DLD1 (cell line): ENCODE data around the gene TCEA2.

ENCODE experiments used
- in situ Hi-C: cut with HindIII; loops from 2 replicates; pipeline ENCODE4 v1.10.0; 2017; ENCODE audit warnings: low sequenced_read_pairs

Gene TCEA2

DNA sequence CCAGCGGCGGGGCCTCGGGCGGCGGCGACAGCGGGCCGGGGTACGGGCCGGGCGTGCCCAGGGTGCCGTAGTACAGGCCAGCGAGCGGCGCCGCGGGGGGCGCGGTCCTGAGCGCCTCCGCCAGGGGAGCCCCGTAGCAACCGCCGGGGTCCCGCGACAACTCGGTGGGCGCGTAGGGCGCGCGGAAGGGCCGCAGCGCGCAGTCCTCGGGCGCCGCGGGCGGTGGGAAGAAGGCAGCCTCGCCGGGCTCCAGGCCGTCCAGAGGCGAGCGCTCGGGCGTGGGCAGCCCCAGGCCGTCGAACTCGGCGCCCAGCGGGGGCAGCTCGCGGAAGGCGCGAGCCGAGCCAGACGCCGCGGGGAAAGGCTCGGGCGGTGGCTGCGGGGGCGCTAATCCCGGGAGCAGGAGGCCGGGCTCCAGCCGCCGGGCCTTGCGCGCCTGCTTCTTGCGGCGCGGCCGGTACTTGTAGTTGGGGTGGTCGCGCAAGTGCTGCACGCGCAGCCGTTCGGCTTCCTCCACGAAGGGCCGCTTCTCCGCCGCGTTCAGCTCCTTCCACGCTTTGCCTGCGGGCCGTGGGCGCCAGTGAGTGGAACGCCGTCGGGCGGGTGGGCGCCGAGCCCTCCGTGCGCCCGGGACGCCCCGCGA lies 14.5 kb upstream of the TCEA2 start:
- in situ Hi-C loops, result no loop called here

DNA sequence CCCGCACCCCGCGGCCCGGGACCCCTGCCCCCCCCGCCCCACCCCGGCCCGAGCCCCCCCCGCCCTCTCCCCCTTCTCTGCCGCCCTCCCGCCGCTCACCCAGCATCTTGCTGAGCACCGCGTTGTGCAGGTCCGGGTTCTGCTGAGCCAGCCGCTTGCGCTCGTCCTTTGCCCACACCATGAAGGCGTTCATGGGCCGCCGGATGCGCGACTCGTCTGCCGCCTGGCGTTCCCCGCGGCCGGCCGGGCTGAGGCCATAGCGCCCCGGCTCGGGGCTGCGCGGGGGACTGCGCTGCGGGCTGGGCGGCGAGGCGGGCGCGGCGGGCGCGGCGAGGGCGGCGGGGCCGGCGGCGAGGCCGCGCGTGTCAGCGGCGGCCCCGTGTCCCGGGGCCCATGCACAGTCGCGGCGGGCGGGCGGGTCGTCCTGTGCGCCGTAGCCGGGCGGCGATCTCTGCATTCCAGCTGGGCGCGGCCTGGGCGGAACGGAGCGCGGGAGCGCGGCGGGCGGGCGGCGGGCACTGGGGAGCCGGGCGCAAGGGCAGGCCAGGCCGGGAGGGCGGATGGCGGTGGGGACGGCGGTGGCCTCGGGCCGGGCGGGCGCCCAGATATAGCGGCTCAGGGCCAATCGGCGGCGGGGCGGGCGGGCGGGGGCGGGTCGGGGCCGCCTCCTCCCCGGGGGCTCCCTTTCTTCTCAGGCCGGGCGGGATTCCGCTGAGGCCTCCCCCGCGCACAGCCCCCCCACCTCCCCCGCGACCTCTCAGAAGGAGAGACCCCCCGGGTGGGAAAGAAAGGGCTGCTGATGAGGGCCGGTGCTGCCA lies 13.7 kb upstream of the TCEA2 start, which contains the start of gene SOX18:
Gene SOX18 (minus strand): TSS at position 580 of the 818 bp plus-strand sequence. CDS start 123 bp downstream, at position 457.
- in situ Hi-C loops, result no loop called here

DNA sequence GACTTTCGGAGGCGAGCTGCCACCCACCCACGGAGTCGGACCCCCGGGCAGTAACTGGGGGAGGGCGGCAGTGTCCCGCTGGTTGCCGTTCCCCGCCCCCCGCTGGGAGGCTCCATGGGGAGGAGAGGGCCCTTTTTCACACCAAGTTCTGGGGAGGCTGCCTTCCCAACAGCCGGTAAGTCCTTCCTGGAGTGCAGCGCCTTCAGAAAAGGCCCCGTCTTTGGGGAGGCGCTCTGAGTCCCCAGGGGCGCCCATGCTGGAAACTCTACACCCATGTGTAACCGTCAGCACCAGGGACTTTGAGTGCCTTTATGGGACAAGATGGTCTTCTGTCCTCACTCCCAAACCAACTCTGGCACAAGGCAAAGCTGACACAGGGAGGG lies 13.1 kb upstream of the TCEA2 start:
- in situ Hi-C loops, result no loop called here

DNA sequence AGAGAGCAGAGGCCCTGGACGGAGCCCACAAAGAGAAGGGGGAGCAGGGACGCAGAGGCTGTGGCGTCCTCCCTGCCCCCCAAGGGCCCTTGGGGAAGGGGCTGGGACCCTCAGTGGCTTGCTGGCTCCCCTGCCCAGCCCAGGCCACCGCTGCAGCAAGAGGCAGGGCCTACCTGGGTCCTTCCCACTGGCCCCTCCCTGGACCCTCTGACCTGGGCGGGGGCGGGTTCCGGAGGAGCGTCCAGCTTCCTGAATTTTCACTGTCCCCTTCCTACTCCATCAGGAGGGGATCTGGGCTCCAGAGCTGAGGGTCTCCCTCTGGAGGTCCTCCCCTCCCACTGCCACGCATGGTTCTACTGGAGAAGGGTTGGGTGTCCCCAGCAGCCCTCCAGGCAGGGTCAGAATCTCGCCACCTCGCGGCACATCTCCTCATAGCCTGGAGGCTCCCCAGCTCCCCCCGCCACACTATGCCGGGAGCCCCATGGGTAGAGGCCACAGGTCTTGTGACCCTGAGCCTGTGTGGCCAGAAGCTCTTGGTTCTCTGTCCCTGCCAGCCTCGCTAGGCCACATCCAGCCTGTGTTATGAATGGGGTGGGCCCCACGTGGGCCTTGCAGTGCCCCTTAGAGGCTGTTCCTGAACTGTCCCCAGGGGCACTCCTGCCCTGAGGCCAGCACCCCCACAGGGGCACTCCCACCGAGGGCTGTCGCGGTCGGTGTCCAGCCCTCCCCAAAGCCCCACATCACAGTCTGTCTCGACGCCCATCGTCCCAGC lies 12.6 kb upstream of the TCEA2 start:
- in situ Hi-C loops, result no loop called here

DNA sequence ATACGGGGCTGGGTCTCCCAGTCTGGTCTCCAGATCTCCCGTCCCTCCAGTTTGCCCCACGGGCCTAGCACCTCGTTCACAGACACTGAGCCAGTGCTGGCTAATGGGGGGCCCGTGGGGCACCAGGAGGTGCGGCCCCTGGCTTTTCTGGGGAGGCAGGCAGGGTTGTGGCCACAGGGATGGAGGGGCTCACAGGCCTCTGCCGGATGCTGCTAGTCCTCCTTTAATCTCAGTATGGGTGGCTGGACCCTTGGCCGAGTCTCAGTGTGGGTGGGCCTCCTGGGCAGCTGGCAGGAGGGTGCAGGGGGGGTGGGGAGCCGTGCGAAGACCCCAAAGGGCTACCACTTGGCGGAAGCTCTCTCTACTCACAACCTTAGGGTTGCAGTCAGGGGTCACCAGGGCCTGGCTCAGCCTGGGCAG lies 12.0 kb upstream of the TCEA2 start:
- in situ Hi-C loops, result no loop called here

DNA sequence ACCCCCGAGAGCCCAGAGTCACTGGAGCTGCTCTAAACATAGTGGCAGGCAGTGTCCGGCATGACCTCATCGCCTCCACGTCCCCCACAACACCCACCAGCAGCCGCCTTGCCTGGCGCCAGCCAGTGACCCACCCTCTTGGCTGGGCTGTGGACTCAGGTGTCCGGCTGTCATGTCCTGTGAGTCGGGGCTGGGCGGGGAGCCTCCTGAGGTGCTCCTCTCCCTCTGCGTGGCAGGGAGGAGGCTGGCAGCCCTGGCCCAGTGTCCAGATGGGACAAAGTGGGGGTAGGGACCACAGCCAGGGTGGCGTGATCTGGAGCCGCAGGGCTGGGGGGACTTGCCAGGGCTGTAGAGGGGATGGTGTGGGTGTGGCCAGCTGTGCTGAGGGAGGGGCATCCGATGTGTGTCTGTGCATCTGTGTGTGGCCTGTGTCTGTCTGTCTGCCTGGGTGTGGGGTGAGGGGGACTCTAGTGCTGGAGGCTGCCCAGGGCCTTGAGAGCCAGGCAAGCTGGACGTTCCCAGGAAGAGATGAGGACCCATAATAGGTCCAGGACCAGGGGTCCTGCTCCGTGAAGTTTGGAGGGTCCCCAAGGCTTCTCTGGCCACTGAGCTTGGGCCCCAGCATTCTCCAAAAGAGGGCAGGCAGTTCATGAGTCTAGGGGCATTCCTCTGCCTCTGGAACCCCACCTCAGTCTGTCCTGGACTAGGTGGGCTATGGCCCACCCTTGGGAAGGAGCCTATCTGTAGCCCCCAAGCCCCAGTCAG lies 11.3 kb upstream of the TCEA2 start:
- in situ Hi-C loops, result no loop called here

DNA sequence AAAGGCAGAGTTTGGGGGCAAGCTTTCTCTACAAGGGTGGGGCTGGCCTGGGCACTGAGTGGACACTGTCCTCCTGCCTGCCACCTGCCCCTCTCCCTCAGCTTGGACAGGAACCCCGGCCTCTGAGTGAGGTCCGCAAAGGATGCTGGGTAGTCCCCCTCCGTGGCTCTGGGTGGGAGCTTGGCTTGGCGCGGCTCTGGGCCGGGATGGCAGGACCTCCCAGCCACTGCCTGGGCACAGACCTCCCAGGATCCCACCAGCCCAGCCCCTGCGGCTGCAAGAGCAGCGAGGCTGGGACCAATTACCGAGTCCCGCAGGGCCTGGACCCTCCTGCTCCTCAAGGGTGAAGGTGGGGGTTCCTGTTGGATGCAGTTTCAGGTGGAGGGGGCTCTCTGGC lies 10.7 kb upstream of the TCEA2 start:
- in situ Hi-C loops, result no loop called here

DNA sequence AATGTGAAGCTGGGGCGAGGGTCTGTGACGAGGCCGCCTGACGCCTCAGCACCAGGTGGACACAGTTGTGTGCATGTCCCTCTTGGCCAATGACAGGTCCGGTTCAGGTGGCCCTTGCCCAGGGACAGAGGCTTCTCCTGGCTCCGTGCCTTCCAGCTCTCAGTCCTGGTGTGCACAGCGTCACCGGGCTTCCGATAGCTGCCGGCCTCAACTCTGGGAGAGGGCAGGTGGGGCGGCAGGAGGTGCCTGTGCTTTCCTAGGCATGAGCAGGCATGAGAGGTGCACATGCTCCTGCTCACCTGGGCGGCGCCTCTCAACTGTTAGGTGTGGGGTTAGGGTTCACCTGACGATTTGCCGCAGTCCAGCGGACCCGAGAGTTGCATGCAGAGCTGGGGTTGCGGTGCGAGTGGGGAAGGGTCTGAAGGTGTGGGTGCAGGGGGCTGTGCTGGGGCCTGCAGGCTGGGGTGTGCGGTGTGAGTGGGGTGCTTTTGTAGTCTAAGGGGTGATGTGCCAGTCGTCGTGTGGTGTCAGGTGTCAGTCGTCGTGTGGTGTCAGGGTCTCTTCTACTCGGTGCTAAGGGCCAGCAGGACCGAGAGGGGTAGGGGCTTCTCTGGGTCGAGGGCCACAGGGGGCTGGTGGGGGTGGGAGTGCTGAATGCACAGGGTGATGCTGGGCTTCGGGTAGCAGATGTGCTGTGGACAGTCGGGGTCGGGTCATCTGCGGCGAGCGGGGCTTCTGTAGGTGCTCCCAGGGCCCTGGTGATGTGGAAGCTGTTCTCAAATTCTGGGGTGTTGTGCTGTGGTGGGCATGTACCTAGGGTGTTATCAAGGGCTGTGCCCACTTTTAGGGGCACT lies 9.8 kb upstream of the TCEA2 start:
- in situ Hi-C loops, result no loop called here

DNA sequence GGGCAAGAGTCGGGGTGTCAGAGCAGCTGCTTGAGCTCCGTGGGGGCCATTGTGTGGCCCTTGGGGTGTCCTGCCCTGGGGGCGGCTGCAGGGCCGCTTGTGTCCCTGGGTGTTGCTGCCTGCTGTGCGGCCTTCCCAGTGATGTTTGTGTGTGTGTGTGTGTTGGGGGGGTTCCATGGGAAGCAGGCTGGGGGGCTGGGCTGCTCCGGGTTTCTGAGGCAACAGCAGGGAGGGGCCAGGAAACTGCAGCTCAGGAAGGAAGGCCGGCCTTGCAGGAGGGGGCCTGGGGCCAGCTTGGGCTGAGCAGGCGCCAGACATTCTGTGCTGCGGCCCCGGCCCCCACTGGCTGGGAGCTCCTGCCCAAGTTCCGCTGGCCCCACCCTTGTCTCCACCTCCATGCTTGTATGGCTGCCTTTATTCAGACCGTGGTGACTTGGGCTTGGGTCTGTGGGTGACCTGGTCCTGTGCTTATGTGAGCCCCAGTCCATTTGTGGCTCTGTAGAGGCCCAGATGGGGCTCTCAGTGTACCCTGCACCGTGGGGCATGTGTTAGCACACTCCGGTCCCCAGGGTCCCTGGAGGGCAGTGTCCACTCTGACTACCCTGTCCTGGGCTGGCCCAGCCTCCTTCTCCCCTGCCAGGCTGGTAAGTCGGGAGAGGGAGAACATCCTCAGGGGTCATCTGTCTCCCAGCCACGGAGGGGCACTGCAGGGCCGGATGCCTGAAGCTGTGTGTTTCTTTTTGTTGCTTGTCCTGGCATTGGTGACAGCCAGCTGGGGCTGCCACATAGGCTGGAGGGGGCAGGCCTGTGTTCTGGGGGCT lies 8.9 kb upstream of the TCEA2 start:
- in situ Hi-C loops, result no loop called here

DNA sequence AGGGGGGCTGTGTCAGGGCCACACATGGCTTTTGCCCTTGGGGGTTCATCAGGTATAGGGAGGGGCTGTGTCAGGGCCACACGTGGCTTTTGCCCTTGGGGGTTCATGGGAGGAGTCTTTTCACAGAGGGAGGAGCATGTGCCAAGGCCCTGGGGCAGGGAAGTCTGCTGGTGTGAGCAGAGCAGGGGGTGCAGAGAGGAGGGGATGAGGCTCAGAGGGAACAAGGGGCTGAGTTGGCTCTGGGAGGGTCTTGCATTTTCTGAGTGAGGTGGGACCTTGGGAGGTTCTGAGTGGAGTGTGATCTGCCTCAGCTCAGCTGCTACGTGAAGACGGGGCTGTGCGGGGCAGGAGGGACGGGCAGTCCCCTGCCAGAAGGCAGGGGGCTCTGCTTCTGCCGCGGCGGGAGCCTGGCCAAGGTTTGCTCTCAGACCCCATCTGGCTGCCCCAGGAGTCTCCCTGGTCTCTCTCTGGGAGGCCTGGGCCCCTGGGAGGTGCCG lies 7.6 kb upstream of the TCEA2 start:
- in situ Hi-C loops, result no loop called here

DNA sequence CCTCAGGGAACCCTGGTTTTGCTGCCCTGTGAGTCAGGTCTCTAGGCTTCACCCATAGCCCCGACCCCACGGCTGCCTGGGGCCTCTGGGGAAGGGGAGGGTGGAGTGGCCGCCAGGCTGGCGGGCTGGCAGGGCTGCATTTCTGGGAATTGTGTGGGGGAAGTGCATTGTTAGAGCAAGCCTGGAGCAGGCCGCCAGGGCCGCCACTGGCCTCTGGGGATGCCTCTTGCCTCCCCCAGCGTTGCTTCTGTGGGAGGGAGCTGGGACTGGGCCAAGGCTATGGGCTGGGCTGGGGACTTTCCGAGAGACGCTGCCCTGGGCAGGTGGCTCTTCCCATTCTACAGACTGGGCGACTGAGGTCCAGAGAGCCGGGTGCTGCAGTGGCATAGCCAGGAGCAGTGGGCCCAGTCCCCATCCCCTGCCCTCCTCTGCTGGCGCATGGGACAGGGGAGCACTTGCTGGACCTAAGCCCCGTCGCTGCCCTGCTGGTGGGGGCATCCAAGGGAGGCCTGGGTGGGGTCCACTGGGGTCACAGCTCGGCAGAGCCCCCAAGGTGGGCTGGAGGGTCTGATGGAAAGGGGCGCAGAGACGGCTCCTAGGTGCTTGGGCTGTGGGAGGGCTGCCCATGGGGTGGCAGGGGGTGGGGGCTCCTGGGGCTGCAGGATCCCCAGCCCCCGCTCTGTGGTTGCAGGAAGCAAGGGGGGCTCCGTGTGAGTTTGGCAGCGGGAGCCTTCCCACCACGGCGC lies 6.9 kb upstream of the TCEA2 start:
- in situ Hi-C loops, result no loop called here

DNA sequence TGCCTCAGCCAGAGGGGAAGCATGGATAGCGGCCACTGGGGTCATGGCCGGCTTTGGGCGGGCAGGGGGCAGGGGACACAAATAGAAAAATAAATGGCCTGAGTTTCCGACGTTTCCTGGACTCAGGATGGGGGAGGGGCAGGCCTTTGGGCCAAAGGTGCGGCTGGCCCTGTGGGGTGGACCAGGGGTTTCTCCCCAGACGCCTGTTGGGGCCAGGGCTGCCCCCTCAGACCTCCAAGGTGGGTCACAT lies 6.4 kb upstream of the TCEA2 start:
- in situ Hi-C loops, result no loop called here

DNA sequence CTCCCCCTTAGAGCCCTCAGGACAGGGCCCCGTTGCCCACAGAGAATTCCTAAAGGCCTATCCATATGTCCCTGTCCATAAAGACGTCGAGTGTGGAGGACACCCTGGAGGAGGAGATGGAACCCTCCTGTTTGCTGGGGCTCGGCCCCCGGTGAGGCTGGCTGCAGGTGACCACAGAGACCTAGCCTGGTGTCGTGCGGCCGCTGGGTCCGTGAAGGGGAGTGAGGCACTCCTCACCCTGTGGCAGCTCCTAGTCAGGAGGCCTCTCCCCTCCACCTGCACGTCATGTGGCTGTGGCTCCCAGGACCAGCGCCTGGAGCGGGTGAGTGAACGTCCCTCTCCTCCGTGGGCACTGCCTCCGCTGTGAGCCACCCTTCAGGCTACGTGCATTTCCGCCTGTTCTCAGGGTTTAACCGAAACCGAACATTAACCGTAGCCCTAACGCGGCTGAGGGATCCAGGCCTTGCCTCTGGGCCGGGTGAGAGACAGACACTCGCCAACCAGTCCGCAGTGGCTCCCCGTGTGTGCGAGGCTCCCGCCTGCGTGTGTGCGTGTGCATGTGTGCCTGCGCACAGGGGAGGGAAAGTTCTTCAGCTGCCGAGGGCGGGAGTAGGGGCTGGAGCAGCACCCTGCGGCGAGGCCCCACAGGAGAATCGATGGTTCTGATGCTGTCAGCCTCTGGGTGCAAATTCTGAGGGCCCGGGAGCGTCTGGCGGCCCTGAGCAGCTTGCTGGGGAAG lies 5.9 kb upstream of the TCEA2 start:
- in situ Hi-C loops, result no loop called here

DNA sequence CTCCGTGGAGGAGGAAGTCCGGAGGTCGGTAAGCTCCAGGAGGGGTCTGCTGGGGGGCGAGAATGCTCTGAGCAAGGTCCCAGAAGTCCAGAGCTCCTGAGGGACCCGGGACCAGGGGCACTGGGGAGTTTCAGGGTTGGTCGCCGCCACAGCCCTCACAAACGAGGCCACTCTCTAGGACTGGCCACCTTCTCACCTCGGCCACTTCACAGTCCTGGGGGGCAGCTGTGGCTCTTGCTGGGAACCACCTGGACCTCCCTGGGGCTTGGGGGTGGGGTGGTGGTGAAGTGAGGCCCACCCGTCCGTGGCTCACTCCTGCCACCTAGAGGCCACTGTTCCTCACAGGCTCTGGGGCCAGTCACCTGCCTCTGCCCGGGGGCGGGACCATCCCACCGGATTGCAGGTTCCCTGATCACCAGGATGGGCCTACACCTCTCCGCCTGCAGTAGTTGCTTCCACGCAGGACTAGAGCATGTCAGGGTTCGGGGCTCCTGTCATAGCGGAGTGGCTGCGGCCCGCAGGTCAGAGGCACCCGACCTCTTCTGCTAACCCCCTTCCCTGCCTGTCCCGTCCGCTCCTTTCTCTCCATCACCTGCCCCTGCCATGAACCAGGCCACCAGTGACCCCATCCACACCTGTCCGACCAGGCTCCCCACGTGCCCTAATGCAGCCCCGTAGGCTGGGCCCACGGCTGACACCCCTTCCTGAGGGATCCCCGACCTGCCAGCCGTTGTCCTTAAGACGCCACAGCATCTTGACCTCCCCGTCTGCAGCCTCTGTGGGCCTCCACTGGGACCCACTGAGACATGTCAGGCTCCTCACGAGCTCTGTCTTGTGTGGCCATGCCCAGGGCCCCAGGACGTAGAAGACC lies 5.1 kb upstream of the TCEA2 start:
- in situ Hi-C loops, result no loop called here

DNA sequence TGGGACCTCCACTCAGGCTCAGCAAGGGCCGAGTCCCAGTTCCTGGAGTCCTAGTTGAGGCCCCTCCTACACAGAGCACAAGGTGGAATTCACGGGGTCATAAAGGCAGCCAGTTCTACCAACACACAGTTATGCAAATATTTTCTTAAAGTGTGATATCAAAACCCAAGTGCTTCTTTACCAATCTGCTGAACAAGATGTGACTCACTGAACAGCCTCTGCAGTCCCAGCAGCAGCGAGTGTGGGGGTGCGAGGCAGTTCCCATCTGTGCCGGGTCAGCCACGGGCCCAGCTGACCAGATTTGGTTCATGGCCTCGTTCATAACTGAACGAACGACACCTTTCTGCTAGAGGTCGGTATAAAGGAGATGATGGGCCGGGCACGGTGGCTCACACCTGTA lies 4.5 kb upstream of the TCEA2 start:
- in situ Hi-C loops, result no loop called here

DNA sequence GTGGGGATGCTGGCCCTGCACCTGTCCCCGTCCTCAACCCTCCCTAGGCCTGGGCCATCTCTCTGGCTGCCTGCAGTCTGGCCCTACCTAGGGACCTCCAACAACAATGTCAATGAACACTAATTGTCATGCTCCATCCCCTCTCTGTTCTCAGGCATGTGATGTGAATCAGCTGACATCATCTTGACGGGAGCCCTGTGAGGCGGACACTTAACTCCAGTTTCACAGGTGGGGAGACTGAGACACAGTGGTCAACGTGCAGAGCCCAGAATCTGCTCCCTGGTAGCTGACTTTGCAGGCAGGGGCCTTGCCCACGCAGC lies 762 bp upstream of the TCEA2 start:
- in situ Hi-C loops, result no loop called here
